ENCODE data around the gene MMP26.

GRCh38 chr11:4699697-4700435, 4.7 kb upstream of the MMP26 start:
- TF ChIP-seq EZH2 (IDR thresholded peaks at IDR 0.05) (no peak), POLR2AphosphoS5 (IDR thresholded peaks at IDR 0.05; ENCODE audit: borderline replicate concordance, low read depth, low read length) (no peak), FOXP2 (optimal IDR thresholded peaks at IDR 0.05; ENCODE audit: control extremely low read depth, extremely low read length, insufficient read depth) (no peak)

Measured in SK-N-MC (cell line).